NT2/D1 (cell line): Measurements from ENCODE around the gene EPB41L4A.
"Not testable (repeated sequence)": the region's sequence is repeated elsewhere in the genome, so short reads cannot be mapped to it uniquely, and the experiment has no call there.

ENCODE experiments used
- DNase-seq: peaks from one replicate; pipeline ENCODE4 v3.0.0-alpha.2; 2011; ENCODE audit warnings: low read depth, low spot score
- H3K27me3 ChIP-seq: 2 replicates; pipeline ENCODE4 v1.6.0; 2011; ENCODE audit warnings: mild to moderate bottlenecking; ENCODE audit not compliant: insufficient read length, insufficient read depth
- H3K36me3 ChIP-seq: 2 replicates; pipeline ENCODE4 v1.6.1; 2011; ENCODE audit warnings: mild to moderate bottlenecking, low read length, mixed read lengths; ENCODE audit not compliant: insufficient read depth, insufficient read length
- H3K4me1 ChIP-seq: 2 replicates; pipeline ENCODE4 v1.5.1; 2011; ENCODE audit not compliant: insufficient read depth, insufficient read length
- H3K4me3 ChIP-seq: 2 replicates; pipeline ENCODE4 v1.5.1; 2011; ENCODE audit warnings: low read depth; ENCODE audit not compliant: insufficient read length
- H3K9ac ChIP-seq: 2 replicates; pipeline ENCODE4 v1.6.0; 2011; ENCODE audit warnings: low read depth; ENCODE audit not compliant: insufficient read length
- H3K9me3 ChIP-seq: 2 replicates; pipeline ENCODE4 v1.5.1; 2011; ENCODE audit warnings: mild to moderate bottlenecking, low read length; ENCODE audit not compliant: insufficient read depth
- SUZ12 ChIP-seq: IDR thresholded peaks from 2 replicates; pipeline ENCODE4 v1.6.1; 2011; ENCODE audit not compliant: insufficient read length, insufficient read depth; ENCODE audit errors: extremely low read depth
- YY1 ChIP-seq: IDR thresholded peaks from 2 replicates; pipeline ENCODE4 v1.6.1; 2011; ENCODE audit not compliant: insufficient read length, insufficient read depth
- ZNF274 ChIP-seq: IDR thresholded peaks from 2 replicates; pipeline ENCODE4 v1.6.1; 2011; ENCODE audit warnings: mild to moderate bottlenecking, low read depth, low read length

The EPB41L4A gene

DNA sequence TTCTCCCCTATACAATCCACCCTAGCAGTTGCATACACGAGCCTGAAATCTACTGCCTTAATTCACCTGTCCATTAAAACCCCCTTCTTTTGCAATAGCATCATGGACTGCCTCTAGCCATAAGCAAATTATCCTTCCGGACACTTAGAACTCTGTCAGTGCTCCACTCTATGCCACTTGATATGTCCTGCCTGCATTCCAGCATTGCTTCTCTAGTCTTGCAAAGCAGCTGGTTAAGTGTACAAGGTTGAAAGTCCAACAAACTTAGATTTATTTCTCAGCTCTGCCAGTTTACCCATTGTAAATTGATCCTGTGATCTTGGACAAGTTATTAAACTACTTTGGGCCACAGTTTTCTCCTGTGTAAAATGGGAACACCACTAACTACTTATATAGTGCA, 197.9 kb downstream of the EPB41L4A start:
- TF ChIP-seq SUZ12 (no peak), YY1 (no peak), ZNF274 (no peak)

DNA sequence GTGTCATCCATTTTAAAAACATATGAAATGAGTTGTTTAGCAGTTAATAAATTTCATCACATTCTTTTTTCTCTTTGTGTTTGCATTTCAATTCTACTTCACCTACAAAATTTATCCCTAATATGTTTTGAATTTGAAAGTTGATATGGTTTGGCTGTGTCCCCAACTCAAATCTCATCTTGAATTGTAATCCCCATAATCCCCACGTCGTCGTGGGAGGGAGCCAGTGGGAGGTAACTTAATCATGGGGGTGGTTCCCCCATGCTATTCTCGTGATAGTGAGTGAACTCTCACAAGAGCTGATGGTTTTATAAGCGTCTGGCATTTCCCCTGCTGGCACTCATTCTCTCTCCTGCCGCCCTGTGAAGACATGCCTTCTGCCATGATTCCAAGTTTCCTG, 200.1 kb downstream of the EPB41L4A start:
- Histone ChIP-seq H3K9me3 (no peaks in the 10 kb centered on the region), H3K27me3 (no peaks in the 10 kb centered on the region), H3K4me3 (no peak overlapping the region), H3K9ac (no peak overlapping the region), H3K36me3 (no peaks in the 10 kb centered on the region), H3K4me1 (no peaks in the 10 kb centered on the region)
- no peak for TF ChIP-seq SUZ12
- no peak for DNase-seq

More for the DNA sequence above, 197.9 kb downstream of the EPB41L4A start:
- DNase-seq, result no peak
- Histone ChIP-seq H3K9ac (no peak overlapping the region), H3K27me3 (no peaks in the 10 kb centered on the region), H3K36me3 (no peaks in the 10 kb centered on the region), H3K4me1 (no peaks in the 10 kb centered on the region), H3K4me3 (no peak overlapping the region), H3K9me3 (no peaks in the 10 kb centered on the region)

GRCh38 chr5:112217843-112218579, 201.1 kb downstream of the EPB41L4A start:
- TF ChIP-seq YY1 (no peak), SUZ12 (no peak), ZNF274 (no peak)
- no peaks in the 10 kb centered on the region for H3K27me3 ChIP-seq
- no peak for DNase-seq
- no peaks in the 10 kb centered on the region for H3K4me1 ChIP-seq
- no peak overlapping the region for H3K9ac ChIP-seq
- no peaks in the 10 kb centered on the region for H3K9me3 ChIP-seq
- H3K36me3 ChIP-seq, result no peaks in the 10 kb centered on the region
- no peak overlapping the region for H3K4me3 ChIP-seq

DNA sequence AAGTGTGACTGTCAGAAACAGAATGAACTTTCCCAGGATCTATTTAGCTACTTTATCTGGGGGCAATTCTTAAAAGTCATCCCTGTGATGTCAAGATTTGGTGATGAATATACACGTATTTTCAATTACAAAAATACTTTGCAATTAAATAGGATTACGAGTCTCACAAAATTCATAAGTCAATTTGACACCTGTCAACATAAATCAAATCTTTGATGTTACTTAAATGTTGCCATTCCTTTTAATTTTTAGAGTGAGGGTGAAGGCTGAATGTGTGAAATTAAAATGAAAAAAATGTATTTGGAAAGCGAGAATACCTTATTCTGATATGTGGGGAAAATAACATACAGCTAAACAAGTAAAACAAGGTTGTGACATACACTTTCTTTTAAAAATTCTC, 202.9 kb downstream of the EPB41L4A start:
- TF ChIP-seq SUZ12 (no peak), YY1 (no peak), ZNF274 (no peak)
- no peak overlapping the region for H3K9ac ChIP-seq
- no peak for DNase-seq

GRCh38 chr5:112210430-112211005, 208.6 kb downstream of the EPB41L4A start:
- no peak overlapping the region for H3K4me3 ChIP-seq
- H3K27me3 ChIP-seq, result no peaks in the 10 kb centered on the region
- TF ChIP-seq SUZ12, result no peak
- no peak for TF ChIP-seq YY1
- no peaks in the 10 kb centered on the region for H3K36me3 ChIP-seq
- H3K4me1 ChIP-seq, result no peaks in the 10 kb centered on the region
- no peak for DNase-seq
- no peaks in the 10 kb centered on the region for H3K9me3 ChIP-seq
- no peak overlapping the region for H3K9ac ChIP-seq

More for the DNA sequence above, 202.9 kb downstream of the EPB41L4A start:
- H3K36me3 ChIP-seq, result no peaks in the 10 kb centered on the region
- no peaks in the 10 kb centered on the region for H3K9me3 ChIP-seq
- H3K4me1 ChIP-seq, result no peaks in the 10 kb centered on the region
- H3K4me3 ChIP-seq, result no peak overlapping the region
- no peaks in the 10 kb centered on the region for H3K27me3 ChIP-seq

DNA sequence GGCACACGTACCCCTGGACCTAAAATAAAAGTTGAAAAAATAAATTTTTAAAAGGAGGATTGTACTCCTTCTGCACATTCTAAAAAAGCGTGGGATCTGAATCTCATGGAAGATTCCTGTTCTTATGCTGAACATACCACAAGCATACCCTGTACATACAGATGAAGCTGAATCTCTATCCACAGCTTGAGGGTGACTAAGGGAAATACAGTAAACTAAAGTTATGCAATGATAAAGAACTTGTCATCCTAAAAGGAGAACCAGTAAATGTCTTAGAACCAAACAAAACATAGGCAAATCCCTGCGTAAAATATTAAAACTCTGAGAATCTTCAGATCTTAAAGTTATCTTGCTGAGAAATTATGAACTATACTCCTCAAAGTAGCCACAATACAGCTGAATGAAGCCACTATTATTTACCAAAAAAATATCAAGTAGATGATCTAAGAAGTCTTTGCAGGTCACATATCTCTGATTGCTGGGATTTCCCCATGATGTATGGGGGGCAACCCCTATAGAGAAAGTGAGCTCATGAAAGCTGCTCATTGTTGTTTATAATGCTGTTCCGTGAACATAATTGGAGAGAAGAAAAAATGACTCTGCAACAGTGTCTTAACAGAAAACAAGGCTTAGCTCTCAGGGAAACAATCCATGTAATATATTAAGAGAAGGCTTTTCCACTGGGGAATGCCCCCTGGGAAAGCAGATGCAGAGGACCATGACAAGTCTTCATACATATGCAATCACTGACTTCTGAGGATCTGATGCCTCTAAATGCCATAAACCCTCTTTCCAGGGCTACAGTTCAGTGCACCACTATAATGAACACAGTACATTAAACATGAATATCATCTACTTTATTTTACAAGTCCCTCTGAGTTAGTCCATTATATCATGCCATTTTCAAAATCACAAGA, 210.1 kb downstream of the EPB41L4A start:
- DNase-seq, result no peak
- TF ChIP-seq ZNF274, result no peak
- no peak for TF ChIP-seq SUZ12
- no peak for TF ChIP-seq YY1
- no peaks in the 10 kb centered on the region for H3K36me3 ChIP-seq
- H3K27me3 ChIP-seq, result no peaks in the 10 kb centered on the region
- H3K4me3 ChIP-seq, result no peak overlapping the region
- no peaks in the 10 kb centered on the region for H3K9me3 ChIP-seq
- H3K9ac ChIP-seq, result no peak overlapping the region
- no peaks in the 10 kb centered on the region for H3K4me1 ChIP-seq

GRCh38 chr5:112208195-112208594, 210.9 kb downstream of the EPB41L4A start:
- not testable (repeated sequence) for H3K4me1 ChIP-seq, H3K4me3 ChIP-seq, H3K27me3 ChIP-seq, H3K36me3 ChIP-seq, H3K9ac ChIP-seq, H3K9me3 ChIP-seq, DNase-seq
